Left cardiac atrium (tissue), 4 donors: Measurements from ENCODE around the gene ARL6IP1. TPM values are rescaled to one million over a fixed set of nuclear protein-coding genes. Genes with fewer than 3 reads are reported as not detected.
"Not testable (repeated sequence)": the region's sequence is repeated elsewhere in the genome, so short reads cannot be mapped to it uniquely, and the experiment has no call there.

ENCODE experiments used
- ATAC-seq, 2 donors: fragments of 200-7000 bp; cut with Tn5 transposase; one replicate each; pipeline ENCODE4 v1.9.1; 2020; ENCODE audit warnings: mild to moderate bottlenecking in 2 of 2, moderate library complexity in 2 of 2
- DNase-seq: peaks from one replicate; pipeline ENCODE4 v3.0.0-alpha.2; 2020
- intact Hi-C, 2 donors: fragments of 100-400 bp; cut with DNase I; formaldehyde crosslinking; loops; one replicate each; pipeline versions ENCODE4 v1.14.1 to v1.15.1; 2022 to 2023
- total RNA-seq, 2 donors: library from RNA; stranded (reverse); fragmentation: NEBNext Ultra II Directional; extraction: Animal tissue kit (Norgen Biotek cat#: 25700); gene quantifications; one replicate each; pipeline ENCODE4 v1.2.1, GENCODE V29; 2021
- donor health status: DM: no; HTN: yes; CAD: no.
- donor health status: DM: no; HTN: yes; CAD: no; lungs with severe emphysema.
- donor health status: DM: yes; HTN: yes; CAD: no.
- donor health status: Dilated cardiomyopathy.

The ARL6IP1 gene
- total RNA-seq, 2 donors from 2014 or later, result 37.0 to 39.8 TPM

DNA sequence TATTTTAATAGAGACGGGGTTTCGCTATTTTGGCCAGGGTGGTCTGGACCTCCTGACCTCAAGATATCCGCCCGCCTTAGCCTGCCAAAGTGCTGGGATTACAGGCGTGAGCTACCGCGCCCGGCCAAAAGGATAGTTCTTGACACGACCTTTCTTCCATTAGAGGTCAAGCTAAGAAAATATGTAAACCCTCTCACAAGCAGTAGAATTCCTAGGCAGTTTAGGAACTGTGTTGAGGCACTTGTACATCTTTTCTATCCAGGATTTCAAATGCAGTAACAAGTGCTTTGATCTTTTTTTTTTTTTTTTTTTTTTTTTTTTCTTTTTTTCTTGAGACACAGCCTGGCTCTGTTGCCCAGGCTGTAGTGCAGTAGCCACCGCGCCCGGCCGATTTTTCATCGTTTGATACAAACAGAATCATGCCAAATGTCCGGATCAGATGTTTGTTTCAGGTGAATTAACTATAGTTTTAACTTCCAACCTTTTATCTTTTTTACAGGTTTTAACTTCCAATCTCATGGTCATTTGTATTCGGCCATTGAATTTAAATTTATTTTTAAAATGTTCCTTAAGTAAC, 1.5 kb upstream of the ARL6IP1 start:
- no peak for ATAC-seq
- intact Hi-C loops, result loop anchor here in 1 of 2 donors (10.0 kb wide), 1 partner anchor 162 kb away; no protein-coding TSS in a partner anchor
- no peak for DNase-seq

DNA sequence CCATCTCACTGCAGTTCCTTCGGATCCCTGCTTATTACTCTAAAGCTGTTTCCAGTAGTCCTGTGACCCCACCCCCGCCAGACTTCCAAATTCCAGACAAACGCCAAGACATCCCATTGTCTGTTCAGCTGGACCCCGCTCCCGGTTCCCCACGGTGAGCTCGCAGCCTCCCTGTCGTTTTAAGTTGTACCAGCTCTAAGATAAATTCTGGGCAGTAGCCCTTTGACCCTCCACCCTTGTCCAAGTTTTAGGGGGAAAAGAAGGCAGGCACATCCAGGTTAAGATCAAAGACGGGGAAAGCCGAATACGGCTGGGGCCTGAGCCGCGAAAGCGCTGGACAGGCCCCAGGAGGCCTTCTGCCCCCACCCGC, 589 bp downstream of the ARL6IP1 start:
- ATAC-seq (peak in 1 of 2 donors; percentile 1), DNase-seq (peak; percentile 28)
- intact Hi-C loops, result loop anchor here in 1 of 2 donors (10.0 kb wide), 1 partner anchor 164 kb away; no protein-coding TSS in a partner anchor

DNA sequence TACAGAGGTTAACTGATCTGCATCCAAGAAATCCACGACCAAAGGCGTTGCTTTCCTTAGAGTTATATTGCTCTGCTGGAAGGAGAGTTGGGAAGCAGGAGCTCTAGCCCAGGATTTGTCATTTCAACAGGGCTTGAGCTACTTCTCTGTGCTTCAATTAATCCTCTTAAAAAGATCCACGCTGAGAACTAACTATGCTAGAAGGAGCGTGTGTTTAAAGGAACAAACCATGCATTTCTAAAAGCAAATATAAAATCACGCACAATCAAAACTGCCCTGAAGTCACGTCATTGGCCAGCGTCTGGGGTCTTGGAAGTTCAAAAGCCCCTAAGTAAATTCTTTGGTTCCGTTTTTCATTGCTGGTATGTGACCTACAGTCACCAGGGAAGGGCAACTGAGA, 1.1 kb downstream of the ARL6IP1 start:
- intact Hi-C loops, result loop anchor here in 1 of 2 donors (10.0 kb wide), 1 partner anchor 165 kb away; no protein-coding TSS in a partner anchor
- no peak for ATAC-seq
- no peak for DNase-seq

DNA sequence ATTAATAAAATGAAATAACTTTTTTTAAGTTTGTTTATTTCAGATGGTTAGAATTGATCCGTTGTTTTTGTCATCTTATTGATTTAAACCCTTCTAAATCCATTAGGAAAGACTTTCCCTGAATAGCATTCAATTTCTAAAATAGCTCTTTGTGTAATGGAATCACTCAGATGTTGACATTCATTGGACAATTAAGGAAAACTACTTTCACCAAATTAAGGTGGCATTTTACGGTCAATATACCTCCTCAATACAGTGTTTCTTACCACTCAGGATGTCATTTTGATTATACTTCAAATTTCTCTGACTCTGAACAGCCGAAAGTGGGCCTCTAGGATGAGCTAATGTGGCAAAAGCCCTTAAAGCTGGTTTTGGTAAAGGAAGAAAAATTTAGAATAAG, 1.8 kb downstream of the ARL6IP1 start:
- ATAC-seq (no peak), DNase-seq (no peak)
- intact Hi-C loops, result no loop called here

DNA sequence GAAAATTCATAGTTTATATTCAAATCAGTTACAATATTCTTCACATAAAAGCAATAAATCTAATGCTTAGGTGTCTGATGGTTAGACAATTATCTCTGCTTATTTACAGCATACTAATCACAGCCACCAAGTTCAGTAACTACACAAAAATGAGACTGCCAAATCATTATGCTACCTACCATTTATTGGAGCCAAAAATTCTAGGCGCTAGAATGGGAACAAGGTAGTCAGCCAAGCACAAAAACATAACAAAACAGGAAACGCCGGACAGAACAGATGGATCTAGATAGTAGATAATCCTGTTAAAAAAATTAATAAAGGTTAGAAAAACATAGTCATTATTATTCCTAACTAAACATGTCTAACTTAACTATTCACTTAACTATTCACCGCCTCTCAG, 3.6 kb downstream of the ARL6IP1 start:
- no peak for DNase-seq
- no peak for ATAC-seq
- intact Hi-C loops, result no loop called here

DNA sequence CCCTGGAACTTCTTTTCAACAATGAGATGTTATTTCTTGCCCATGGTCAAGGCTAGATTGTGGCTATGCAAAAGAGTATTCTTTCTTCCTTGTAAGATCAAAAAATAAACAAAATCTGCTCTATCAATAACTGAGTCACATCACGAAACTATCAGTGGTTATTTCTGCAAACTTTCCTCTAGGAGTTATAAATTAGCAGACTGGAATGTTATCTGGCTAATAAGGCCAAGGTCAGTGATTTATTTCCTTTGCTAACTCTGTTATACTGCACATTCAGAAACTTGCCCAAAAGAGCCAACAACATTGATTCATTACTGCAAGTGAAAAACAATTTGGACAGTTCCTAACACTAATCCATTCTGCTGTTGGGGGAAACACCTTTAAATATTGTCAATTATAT, 5.0 kb downstream of the ARL6IP1 start:
- DNase-seq (no peak), ATAC-seq (no peak)
- intact Hi-C loops, result no loop called here

DNA sequence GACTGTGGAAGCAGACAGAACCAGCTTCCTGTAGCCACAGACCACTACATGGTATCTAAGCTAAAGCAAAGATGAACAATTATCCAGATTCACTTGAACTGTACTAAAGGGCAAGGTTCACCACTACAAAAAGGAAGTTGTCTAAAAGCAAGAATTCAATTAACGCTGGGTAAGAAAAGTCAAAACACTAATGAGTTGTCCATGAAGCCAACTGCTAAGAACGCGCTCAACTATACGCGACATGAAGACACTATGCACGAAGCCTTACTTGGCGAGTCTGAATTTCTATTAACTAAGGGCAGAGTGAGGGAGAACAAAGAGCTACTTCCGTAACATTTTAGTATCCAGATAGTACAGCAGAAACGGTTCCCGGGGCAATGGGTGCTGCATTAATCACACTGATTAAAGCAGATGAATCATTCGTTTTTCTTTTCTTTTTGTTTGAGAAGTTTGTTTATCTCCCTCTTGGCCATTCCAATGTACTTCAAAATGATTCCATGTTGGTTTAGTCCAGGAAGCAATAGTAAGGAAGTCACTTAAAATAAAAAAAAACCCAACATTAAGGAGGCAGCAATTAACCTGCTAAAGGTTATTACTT, 8.4 kb downstream of the ARL6IP1 start:
- intact Hi-C loops, result no loop called here
- DNase-seq, result no peak
- ATAC-seq, result no peak

DNA sequence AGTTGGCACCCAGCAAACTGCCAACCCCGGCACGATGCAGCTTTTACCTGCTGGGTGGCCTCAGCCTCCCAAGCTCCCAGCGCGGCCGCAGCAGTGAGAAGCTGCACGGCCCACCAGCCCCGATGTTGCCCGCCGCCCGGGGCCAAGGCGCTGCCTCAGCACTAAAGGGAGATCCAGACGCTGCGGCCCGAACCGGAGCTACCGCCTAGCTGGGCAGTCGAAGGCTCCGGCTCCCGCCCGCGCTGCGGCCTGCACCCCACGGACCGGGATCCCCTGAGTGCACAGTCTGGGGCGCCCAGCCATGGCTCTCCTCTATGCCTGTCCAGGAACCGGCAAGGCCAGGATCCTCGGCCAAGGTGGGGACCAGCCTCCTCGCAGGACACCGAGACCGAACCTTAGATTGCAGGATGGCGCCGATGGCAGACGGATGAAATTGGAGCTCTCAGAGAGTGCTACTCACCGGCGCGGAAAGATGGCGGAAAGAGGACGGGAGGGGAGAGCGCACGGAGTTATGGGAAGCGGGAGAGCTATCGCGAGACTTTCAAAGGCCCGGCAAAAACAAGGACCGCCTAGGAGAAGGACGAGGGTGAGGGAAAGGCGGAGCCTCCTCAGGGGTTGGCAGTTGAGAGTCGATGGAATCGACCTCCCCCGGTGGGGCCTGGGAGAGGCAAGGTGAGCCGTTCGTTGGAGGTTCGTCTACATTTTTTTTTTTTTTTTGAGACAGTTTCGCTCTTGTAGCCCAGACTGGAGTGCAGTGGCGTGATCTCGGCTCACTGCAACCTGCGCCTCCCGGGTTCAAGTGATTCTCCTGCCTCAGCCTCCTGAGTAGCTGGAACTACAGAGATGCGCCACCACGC, 11.3 kb downstream of the ARL6IP1 start, which contains the start of gene RPS15A:
TSS of gene RPS15A (minus strand) at position 485 of the 857 bp plus-strand sequence. CDS start 1,221 bp downstream, outside the sequence.
- intact Hi-C loops, result no loop called here
- ATAC-seq (peak; percentile 99), DNase-seq (peak; percentile 95)

DNA sequence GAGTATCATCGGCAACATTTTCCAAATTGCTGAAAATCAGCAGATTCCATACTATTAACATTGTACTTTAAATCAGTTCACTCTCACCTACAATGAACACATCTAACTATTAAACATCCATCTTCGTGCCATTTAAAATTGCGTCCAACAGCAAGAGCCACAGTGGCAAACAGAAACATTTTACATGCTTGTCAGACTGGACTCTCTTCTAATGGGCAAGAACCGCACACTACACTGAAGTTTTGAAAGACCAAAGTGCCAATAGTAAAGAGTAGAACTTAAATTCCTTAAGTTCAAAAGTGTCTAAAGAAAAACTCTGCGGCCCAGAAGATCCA, 11.9 kb downstream of the ARL6IP1 start:
- no peak for DNase-seq
- intact Hi-C loops, result no loop called here
- ATAC-seq, result peak in 1 of 2 donors; percentile 1

DNA sequence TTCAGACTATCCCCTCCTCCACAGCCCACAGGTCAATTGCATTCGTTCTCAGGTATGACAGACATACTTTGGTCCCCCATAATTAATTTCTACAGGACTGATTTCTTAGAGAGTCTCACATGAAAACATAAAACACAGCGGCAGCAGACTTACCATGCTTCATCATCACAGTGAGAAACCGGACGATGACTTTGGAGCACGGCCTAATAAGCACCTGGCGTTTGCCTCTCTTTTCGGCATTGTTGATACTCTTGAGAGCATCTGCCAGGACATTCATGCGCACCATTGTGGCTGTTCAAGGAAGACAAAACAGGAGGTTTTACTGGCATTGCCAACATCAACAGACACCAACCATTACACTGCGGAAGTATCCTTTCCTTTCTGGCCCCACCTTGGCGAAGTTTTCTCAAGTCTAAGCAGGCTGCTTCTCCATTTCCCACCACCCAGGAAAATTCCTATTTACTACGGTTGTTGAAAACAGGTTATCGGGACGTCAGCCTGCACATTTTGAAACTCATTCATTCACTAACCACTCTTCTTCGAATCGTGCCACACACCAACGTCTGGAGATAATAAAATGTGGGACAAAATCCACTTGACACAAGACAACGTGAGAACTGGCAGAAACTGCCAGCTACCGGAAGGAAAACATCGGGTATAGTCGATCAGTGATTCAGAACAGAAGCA, 12.4 kb downstream of the ARL6IP1 start:
- intact Hi-C loops, result no loop called here
- DNase-seq, result no peak
- peak in 1 of 2 donors; percentile 2 for ATAC-seq

DNA sequence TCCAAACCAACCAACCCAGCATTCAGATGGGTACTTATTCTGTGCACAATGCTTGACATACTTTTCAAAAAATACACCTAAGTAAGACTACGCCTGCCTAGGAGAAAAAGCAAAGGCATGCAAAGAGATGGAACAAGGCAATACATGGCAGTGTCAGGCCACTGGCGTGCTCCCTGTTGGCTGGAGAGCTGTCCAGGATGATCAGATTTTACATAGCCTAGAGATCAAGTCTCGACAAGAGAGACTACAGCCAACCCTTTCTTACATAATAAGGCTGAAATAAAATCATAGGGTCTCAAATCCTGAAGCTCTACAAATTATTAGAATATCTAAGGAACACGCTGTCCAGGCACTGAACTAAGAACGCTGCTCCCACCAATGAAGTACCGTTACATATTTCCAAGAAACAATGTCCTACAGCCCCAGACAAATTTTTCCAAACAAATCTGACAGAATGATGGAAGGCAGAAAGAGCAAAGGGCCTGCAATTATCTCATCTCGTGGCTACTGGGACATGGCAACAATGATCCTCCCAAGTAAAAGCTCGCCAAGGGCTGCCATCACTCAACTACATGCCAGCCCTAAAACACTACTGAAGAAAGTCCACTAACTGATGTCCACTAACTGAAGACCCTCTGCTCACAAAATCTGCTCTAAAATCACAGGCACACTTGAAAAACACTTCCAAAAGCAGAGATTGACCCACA, 16.3 kb downstream of the ARL6IP1 start:
- DNase-seq (no peak), ATAC-seq (no peak)
- intact Hi-C loops, result no loop called here

DNA sequence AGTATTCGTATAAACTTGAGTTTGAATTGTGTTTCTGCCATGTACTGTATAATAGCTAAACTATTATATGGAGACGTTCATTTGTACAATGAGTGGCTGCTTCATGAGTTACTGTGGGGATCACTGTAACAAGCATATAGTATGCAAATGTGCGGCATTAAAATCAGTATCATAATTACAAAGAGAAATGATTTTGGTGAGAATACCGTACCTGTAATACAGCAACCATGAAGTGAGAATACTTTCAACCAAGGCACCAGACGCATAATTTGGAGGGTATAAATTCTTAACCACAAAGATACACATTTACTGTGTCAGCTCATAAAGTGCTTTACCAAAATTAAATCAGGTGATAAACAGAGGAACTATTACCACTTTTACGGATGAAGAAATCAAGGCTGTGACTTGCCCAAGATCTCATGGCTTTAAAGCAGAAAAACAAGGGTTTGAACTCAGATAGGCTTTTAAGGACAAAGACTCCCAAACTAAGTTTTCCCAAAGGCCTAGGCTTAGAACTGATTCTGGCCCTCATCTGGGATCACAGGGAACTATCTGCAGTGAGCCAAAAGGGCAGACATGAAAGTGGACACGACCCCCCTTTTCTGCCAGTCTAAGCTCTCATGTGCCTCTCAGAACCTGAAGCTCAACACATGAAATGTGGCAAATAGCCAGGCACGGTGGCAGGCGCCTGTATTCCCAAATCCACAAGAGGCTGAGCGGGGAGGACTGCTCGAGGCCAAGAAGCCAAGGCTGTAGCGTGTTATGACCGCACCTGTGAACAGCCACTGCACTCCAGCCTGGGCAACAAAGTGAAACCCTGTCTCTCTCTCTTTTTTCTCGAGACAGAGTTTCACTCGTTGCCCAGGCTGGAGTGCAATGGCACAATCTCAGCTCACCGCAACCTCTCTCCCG, 17.7 kb downstream of the ARL6IP1 start:
- DNase-seq, result no peak
- intact Hi-C loops, result no loop called here
- no peak for ATAC-seq

DNA sequence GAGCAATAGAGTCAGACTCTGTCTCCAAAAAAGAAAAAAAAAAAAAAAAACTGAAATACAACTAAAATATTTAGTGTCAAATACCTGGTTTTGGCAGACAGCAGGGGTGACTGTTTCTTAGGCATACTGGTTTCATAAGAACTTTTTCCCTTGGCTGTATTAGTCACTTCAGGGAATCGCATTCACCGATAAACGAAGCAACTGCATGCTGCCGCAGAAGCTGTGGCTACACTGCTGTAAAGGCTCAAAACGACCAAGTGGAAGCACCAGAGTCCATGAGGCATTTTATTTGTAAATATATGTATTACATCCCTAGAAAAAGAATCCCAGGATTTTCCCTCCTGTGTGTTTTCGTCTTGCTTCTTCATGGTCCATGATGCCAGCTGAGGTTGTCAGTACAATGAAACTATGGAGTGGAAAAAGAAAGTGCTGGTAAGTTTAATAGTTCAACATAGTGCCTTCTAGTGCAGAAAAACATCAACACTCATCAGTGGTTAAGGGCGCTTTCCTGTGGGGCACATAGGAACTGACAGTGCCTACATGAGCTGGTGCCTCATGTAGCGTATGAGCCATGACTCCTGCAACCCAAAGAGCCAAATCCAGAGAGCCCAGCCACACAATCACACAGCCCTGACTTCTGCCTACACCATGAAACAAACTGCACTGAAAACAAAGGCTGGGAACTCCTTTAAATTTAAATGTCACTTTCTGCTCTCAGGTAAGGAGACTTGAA, 18.5 kb downstream of the ARL6IP1 start:
- ATAC-seq, result no peak
- DNase-seq, result no peak
- intact Hi-C loops, result no loop called here

DNA sequence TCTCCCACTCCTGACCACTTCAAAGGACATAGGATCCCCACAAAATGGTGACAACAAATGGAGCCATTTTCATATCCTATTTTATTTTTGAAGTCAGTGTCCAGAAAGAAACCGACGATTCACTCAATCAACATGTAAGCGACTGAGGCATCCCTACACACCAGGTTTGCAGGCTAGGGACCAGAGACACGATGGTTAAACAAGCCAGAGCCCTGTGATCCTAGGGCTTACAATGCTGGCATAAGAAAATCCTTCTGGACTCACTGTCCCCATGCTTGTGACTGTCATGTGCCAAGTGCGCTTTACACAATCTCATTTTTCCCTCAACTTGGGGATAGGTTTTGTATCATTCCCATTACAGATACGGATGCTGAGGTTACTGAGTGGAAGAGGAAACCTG, 20.1 kb downstream of the ARL6IP1 start:
- ATAC-seq, DNase-seq, intact Hi-C loops: not testable (repeated sequence)

DNA sequence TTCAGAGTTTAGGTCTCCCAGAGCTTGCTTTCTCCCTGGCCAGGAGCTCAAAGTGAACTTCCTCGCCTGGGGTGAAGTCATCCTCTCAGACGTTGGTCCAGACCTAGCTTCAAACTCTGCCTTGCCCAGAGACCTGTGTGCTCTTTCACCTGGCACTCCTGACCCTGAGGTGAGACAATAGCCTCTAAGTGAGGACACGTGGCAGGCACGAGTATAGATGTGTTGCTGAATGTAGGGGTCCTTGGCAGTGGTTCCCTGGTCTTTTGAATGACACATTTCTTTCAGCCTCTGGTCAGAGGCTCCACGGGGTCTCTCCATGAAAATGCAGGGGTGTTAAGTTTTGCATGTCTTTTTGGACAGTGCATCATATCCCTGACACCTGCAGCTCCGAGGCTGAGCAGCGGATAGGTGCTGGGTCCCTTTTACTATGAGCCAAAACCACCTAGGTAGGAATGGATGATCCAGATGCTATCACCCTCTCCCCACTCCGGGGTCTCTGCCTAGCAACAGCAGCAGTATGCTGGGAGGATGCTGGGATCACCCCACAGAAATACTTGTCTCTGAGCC, 20.8 kb downstream of the ARL6IP1 start:
- DNase-seq, intact Hi-C loops: not testable (repeated sequence)
- ATAC-seq, result peak in 1 of 2 donors; percentile 22

DNA sequence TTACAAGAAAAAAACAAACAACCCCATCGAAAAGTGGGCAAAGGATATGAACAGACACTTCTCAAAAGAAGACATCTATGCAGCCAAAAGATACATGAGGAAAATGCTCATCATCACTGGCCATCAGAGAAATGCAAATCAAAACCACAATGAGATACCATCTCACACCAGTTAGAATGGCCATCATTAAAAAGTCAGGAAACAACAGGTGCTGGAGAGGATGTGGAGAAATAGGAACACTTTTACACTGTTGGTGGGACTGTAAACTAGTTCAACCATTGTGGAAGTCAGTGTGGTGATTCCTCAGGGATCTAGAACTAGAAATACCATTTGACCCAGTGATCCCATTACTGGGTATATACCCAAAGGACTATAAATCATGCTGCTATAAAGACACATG, 23.7 kb downstream of the ARL6IP1 start:
- intact Hi-C loops, result not testable (repeated sequence)

DNA sequence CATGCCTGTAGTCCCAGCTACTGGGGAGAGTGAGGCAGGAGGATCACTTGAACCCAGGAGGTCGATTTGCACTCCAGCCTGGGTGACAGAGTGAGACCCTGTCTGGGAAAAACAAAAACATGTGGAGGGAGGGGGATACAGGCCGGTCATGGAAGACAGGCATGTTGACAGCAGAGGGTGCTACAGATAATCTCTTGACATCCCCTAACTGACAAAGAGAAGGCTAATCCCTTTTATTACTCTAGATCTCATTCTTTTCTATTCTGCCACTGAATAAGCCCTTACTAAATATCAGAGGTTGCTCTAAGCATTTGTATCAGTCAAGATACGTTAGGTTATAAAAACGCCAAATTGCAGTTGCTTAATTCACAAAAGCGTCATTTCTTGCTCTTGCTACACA, 25.0 kb downstream of the ARL6IP1 start:
- DNase-seq, ATAC-seq: not testable (repeated sequence)

More for the DNA sequence above, 23.7 kb downstream of the ARL6IP1 start:
- DNase-seq, ATAC-seq: not testable (repeated sequence)

More for the DNA sequence above, 25.0 kb downstream of the ARL6IP1 start:
- intact Hi-C loops, result not testable (repeated sequence)
